ENCODE results near the gene SLC25A5. TPM values are rescaled to one million over a fixed set of nuclear protein-coding genes. Genes with fewer than 3 reads are reported as not detected.

Gene SLC25A5
- total RNA-seq, 2 experiments from 2014 or later = 627 to 652 TPM

DNA sequence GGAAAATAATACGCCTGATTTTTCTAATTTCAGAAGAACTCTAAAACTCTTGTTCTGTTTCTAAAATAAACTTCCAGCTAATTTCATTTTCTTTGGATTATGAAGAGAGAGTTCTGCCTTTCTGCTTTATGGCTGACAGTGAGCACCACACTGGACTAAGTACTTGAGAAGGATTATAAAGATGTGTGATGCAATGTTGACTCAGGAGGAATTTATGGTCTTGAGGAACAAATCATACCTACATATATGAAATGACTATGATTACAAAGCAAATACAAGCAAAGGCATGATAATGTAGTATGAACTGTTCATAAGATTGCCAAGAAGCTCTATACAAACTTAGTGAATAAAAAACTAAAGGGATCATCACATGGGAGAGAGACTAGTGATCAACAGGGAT is 13.0 kb upstream of the SLC25A5 start:
- ChIA-PET CTCF (interaction anchor here (0.5 kb wide), 1 partner anchor 33 kb away, joined by 3 read pairs; no protein-coding TSS in a partner anchor), POLR2A (interaction anchor here (0.6 kb wide), 1 partner anchor 237 kb away, joined by 5 read pairs; no protein-coding TSS in a partner anchor)
- Mint-ChIP-seq H3K4me3 (no peak overlapping the region), H3K27me3 (no peaks in the 10 kb centered on the region), H3K27ac (no peak overlapping the region), H3K9me3 (no peaks in the 10 kb centered on the region), H3K4me1 (ENCODE audit: low read depth) (no peaks in the 10 kb centered on the region), H3K36me3 (peaks cover 2% of the 10 kb centered on the region)
- intact Hi-C loops (cut with micrococcal nuclease) = no loop called here
- DNase-seq = no peak

DNA sequence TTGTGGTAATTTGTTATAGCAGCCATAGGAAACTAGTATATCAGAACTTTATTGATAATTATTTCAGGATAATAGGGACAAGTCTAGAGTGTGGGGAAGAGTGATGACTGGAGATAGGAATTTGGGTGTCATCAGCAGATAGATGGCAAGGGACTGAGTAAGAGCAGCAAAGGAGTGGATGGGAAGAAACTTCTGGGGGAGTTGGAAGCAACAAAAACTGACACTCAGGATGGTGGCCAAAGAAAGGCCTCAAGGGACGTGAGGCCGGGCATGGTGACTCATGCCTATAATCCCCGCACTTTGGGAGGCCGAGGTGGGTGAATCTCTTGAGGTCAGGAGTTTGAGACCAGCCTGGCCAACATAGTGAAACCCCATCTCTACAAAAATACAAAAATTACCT is 9.1 kb upstream of the SLC25A5 start:
- ChIA-PET CTCF (no interaction called here), POLR2A (no interaction called here)
- no peak overlapping the region for H3K4me3 Mint-ChIP-seq
- DNase-seq = no peak
- H3K4me1 Mint-ChIP-seq (ENCODE audit: low read depth) = no peaks in the 10 kb centered on the region
- H3K27ac Mint-ChIP-seq = no peak overlapping the region
- H3K27me3 Mint-ChIP-seq = no peaks in the 10 kb centered on the region
- no peaks in the 10 kb centered on the region for H3K9me3 Mint-ChIP-seq
- H3K36me3 Mint-ChIP-seq = no peaks in the 10 kb centered on the region
- intact Hi-C loops (cut with micrococcal nuclease) = no loop called here

DNA sequence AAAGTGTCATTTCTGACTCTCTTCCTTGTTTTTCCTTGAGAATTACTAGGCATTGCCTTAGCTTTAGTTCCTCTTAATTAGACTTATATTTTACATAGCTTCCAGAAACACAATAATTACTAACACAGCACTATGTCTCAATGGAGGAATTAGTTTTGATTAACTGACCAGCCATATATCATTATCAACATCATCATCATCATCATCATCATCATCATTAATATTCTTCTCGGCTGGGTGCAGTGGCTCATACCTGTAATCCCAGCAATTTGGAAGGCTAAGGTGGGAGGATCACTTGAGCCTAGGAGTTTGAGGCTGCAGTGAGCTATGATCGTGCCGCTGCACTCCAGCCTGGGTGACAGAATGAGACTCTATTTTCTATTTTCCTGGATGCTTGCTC is 2.7 kb upstream of the SLC25A5 start:
- no peaks in the 10 kb centered on the region for H3K27me3 Mint-ChIP-seq
- H3K9me3 Mint-ChIP-seq = no peaks in the 10 kb centered on the region
- POLR2A ChIA-PET = no interaction called here
- peaks cover 18% of the 10 kb centered on the region for H3K4me1 Mint-ChIP-seq (ENCODE audit: low read depth)
- no peak overlapping the region for H3K27ac Mint-ChIP-seq
- DNase-seq = no peak
- intact Hi-C loops (cut with micrococcal nuclease) = loop anchor here (5.0 kb wide), 2 partner anchors 227 to 1118 kb away; partner anchors contain the start of genes SEPTIN6 and WDR44
- peaks cover 14% of the 10 kb centered on the region for H3K36me3 Mint-ChIP-seq
- CTCF ChIA-PET = interaction anchor here (0.6 kb wide), 1 partner anchor 860 kb away, joined by 4 read pairs; no protein-coding TSS in a partner anchor
- H3K4me3 Mint-ChIP-seq = no peak overlapping the region

DNA sequence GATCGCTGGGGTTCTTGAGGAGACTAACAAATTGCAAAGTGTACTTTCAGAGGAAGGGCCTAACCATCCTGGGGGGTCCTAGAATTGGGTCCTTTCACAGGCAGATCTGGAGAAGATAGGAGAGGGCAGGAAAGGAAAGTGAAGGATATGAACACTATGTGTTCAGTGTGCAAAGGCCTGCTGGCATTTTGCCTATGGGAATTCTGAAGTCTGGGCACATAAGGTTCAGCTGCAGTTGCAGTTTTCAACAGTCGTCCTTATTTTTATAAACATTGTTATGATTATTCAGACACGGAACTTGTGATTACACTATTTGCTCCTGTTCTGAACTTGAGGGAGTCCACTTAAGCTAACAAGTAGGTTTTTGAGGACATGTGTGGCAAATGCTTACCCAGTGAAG is 1.3 kb upstream of the SLC25A5 start:
- CTCF ChIA-PET = interaction anchor here (1.0 to 3.4 kb wide), 2 partner anchors 15 to 22 kb away, joined by 4 to 18 read pairs; no protein-coding TSS in a partner anchor
- Mint-ChIP-seq H3K9me3 (no peaks in the 10 kb centered on the region), H3K4me1 (ENCODE audit: low read depth) (peaks cover 21% of the 10 kb centered on the region), H3K27me3 (no peaks in the 10 kb centered on the region), H3K27ac (no peak overlapping the region), H3K4me3 (no peak overlapping the region), H3K36me3 (peaks cover 19% of the 10 kb centered on the region)
- intact Hi-C loops (cut with micrococcal nuclease) = loop anchor here (5.0 kb wide), 2 partner anchors 225 to 1120 kb away; partner anchors contain the start of genes SEPTIN6 and WDR44
- POLR2A ChIA-PET = no interaction called here
- no peak for DNase-seq

DNA sequence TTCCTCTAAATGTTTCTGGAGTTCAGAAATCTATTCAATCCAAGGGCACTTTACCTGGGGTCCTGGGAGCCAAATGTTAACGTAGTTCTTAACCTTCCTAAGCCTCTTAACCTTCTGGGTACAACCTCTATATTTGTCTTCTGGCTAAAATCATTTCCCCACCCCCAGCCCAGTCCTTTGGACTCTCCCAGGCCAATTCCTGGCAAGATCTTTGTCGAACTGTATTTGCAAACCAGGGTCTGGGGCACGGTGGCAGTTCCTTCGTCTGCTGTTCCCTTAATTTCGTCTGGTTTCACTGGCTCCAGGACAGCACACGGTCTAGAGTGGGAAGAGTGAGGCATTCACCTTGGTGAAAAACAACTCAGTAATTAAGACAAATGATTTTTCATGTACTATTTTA is 811 bp upstream of the SLC25A5 start:
- Mint-ChIP-seq H3K9me3 (no peaks in the 10 kb centered on the region), H3K4me3 (peak overlapping the region; percentile 85), H3K4me1 (ENCODE audit: low read depth) (peaks cover 21% of the 10 kb centered on the region), H3K36me3 (peaks cover 19% of the 10 kb centered on the region), H3K27ac (peak overlapping the region; percentile 90), H3K27me3 (no peaks in the 10 kb centered on the region)
- DNase-seq = no peak
- POLR2A ChIA-PET = interaction anchor here (2.0 kb wide), 1 partner anchor 11 kb away, joined by 6 read pairs; no protein-coding TSS in a partner anchor
- CTCF ChIA-PET = interaction anchor here (3.4 kb wide), 1 partner anchor 15 kb away, joined by 18 read pairs; no protein-coding TSS in a partner anchor
- intact Hi-C loops (cut with micrococcal nuclease) = loop anchor here (5.0 kb wide), 2 partner anchors 225 to 1120 kb away; partner anchors contain the start of genes SEPTIN6 and WDR44

DNA sequence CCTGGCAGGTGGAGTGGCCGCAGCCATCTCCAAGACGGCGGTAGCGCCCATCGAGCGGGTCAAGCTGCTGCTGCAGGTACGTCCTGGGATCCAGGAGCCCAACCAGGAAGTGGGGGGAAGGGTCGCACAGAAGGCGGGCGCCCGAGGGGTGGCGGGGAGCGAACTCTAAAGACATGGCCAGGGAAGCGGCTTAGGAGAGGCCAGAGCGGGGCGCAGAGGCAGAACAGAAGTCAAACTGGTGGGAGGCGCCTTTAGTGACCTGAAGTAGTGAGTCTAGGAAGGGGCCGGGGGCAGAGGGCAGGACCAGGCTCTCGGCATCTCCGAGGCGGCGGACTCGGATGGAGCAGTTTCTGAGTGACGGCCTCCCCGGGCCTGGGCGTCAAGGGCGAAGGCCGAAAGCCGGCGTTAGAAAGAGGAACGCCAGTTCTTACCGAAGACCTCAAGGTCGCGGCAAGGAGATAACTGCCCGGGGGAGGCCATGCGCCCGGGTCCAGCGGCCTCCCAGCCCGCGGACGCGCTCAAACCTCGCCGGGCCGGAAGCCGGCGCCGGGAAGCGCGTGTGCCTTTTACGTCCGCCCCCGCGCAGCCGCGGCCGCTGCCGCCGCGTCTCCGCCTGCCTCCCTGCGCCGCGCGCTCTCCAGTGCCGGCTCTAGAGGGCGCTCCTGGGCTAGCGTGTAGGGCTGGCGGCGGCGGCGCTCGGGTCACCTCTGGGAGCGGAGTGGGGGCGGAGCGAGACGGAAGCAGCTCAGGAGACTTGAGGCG is 488 bp downstream of the SLC25A5 start:
- peak; percentile 92 for DNase-seq
- peaks cover 19% of the 10 kb centered on the region for H3K36me3 Mint-ChIP-seq
- H3K27ac Mint-ChIP-seq = peak overlapping the region; percentile 90
- no peaks in the 10 kb centered on the region for H3K9me3 Mint-ChIP-seq
- peaks cover 21% of the 10 kb centered on the region for H3K4me1 Mint-ChIP-seq (ENCODE audit: low read depth)
- no peaks in the 10 kb centered on the region for H3K27me3 Mint-ChIP-seq
- H3K4me3 Mint-ChIP-seq = peak overlapping the region; percentile 85
- ChIA-PET POLR2A (interaction anchor here (0.7 to 2.0 kb wide), 4 partner anchors 10 to 232 kb away, joined by 3 to 6 read pairs (median 4); no protein-coding TSS in a partner anchor), CTCF (interaction anchor here (0.6 to 3.4 kb wide), 7 partner anchors 10 to 323 kb away, joined by 3 to 18 read pairs (median 4); partner anchors contain the start of genes RPL39 and SLC25A43)
- intact Hi-C loops (cut with micrococcal nuclease) = loop anchor here (1.0 to 5.0 kb wide), 7 partner anchors 14 to 1121 kb away; partner anchors contain the start of genes NKAP, PGRMC1, SEPTIN6 and SLC25A43

DNA sequence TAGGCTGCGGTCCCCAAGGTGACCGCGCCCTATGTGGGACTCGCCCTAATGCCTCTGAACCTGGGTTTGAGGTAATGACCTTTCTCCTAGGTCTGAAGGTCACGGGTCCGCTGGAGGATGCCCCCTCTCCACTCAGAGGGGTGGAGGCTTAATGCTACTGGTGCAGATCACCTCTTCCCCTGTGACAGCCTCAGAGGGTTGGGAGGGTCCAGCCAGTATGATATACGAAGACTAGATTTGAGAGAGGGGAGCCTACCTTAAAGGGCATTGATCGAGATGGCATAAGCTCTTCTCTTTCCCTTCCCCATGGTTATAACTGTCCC is 1.0 kb downstream of the SLC25A5 start:
- H3K27ac Mint-ChIP-seq = peak overlapping the region; percentile 80
- ChIA-PET POLR2A (interaction anchor here (0.6 to 2.0 kb wide), 3 partner anchors 9 to 222 kb away, joined by 3 to 6 read pairs (median 4); no protein-coding TSS in a partner anchor), CTCF (interaction anchor here (0.6 to 3.4 kb wide), 5 partner anchors 10 to 322 kb away, joined by 3 to 18 read pairs (median 3); partner anchors contain the start of gene RPL39)
- no peaks in the 10 kb centered on the region for H3K9me3 Mint-ChIP-seq
- DNase-seq = no peak
- peaks cover 21% of the 10 kb centered on the region for H3K4me1 Mint-ChIP-seq (ENCODE audit: low read depth)
- peaks cover 19% of the 10 kb centered on the region for H3K36me3 Mint-ChIP-seq
- no peaks in the 10 kb centered on the region for H3K27me3 Mint-ChIP-seq
- intact Hi-C loops (cut with micrococcal nuclease) = loop anchor here (1.0 to 5.0 kb wide), 7 partner anchors 14 to 1122 kb away; partner anchors contain the start of genes NKAP, PGRMC1, SEPTIN6 and SLC25A43
- peak overlapping the region; percentile 85 for H3K4me3 Mint-ChIP-seq

DNA sequence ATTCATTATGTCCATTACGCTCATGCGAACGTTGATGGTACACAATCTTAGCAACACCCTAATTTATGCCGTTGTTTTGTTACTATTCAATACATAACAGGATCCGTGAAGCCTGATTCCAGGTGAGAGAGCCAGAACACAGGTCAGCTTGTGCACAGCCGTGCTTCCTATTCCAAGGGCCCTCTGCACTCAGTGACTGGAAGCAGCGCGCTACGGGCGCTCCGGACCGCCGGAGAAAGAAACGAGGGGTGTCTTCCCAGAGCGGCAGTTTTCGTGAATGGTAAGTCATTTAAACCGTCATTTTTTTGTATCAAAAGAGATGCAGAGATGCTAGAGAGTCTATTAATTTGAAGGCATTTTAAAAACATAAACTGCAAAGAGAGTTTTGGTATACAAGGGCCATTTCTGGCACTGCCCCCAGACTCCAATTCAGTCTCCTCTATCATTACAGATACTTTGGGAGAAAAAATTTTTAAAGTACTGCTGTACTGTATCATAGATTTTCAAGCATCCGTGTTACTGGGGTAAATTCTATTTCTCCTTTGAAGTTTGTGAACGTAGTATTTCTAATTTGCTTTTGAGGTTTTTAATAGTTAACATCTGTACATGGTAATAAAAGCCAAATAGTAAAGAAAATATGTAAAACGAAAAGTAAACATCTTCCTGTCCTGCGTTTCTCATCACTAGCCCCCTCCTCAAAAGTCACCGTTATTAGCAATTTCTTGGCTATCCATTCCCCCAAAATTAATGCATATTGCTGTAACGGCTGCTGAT is 6.6 kb downstream of the SLC25A5 start:
- Mint-ChIP-seq H3K4me1 (ENCODE audit: low read depth) (peaks cover 22% of the 10 kb centered on the region), H3K9me3 (no peaks in the 10 kb centered on the region), H3K27ac (no peak overlapping the region), H3K4me3 (no peak overlapping the region), H3K27me3 (no peaks in the 10 kb centered on the region), H3K36me3 (peaks cover 13% of the 10 kb centered on the region)
- ChIA-PET POLR2A (no interaction called here), CTCF (interaction anchor here (1.0 kb wide), 1 partner anchor 8 kb away, joined by 3 read pairs; no protein-coding TSS in a partner anchor)
- no peak for DNase-seq
- intact Hi-C loops (cut with micrococcal nuclease) = no loop called here

DNA sequence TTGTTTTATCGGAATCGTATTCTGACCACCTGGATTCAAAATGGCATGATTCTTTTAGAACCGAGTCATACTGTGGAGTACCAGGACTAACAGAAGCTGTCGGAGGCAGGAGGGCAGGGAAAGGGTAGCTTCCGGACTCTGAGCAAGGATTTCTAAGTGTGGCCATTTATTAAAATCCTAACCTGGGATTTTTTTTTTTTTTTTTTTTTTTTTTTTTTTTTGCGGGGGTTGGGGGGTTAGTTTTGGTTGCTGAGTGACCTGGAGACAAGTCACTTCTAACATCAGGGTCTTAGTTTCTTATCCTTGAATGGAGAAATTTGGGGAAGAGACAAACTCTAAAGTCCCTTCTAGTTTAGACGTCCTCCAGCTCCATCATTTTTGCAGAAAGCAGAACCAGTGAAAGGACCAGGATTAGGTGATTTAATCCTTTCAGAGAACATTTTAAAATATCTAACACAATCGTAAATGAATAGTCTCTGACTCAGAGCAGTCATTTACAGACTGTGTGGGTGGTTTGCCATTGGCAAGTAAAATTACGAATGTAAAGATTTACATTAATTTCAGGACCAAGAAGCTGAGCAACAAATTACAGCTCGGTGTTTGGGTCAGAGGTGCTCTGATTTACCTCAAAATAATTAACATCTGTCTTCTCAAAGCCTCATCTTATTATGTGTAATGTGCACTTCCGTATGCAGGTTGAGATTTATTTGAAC is 7.3 kb downstream of the SLC25A5 start:
- intact Hi-C loops (cut with micrococcal nuclease) = no loop called here
- POLR2A ChIA-PET = interaction anchor here (0.6 kb wide), 1 partner anchor 481 kb away, joined by 3 read pairs; no protein-coding TSS in a partner anchor

DNA sequence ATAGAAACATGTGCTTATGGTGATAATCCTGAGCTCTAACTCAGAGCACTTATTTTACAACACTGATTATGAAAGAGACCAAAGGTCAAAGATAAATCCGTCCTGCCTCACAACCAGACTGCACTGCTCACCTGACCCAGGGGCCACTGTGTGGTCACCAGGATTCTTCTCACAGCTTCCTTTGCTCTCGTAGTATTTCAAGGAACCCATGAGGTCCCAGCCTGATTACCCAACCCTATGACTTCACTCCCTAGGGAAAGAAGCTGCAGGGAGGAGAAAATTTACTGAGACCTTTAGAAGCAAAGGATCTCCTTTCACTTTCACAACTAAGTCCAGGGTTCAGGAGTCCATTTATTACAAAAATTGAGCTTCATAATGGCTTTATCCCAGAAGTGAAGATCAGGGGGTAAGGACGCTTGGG is 9.6 kb downstream of the SLC25A5 start:
- H3K4me1 Mint-ChIP-seq (ENCODE audit: low read depth) = peaks cover 16% of the 10 kb centered on the region
- no peaks in the 10 kb centered on the region for H3K36me3 Mint-ChIP-seq
- intact Hi-C loops (cut with micrococcal nuclease) = no loop called here
- no peak overlapping the region for H3K27ac Mint-ChIP-seq
- DNase-seq = no peak
- ChIA-PET POLR2A (interaction anchor here (0.6 to 2.2 kb wide), 2 partner anchors 9 to 144 kb away, joined by 4 to 6 read pairs; partner anchors contain the start of gene SLC25A5), CTCF (no interaction called here)
- H3K9me3 Mint-ChIP-seq = no peaks in the 10 kb centered on the region
- no peak overlapping the region for H3K4me3 Mint-ChIP-seq
- H3K27me3 Mint-ChIP-seq = no peaks in the 10 kb centered on the region

More for the DNA sequence above, 7.3 kb downstream of the SLC25A5 start:
- Mint-ChIP-seq H3K27me3 (no peaks in the 10 kb centered on the region), H3K4me1 (ENCODE audit: low read depth) (peaks cover 17% of the 10 kb centered on the region), H3K9me3 (no peaks in the 10 kb centered on the region), H3K36me3 (peaks cover 6% of the 10 kb centered on the region), H3K27ac (no peak overlapping the region), H3K4me3 (no peak overlapping the region)
- CTCF ChIA-PET = no interaction called here
- DNase-seq = no peak

DNA sequence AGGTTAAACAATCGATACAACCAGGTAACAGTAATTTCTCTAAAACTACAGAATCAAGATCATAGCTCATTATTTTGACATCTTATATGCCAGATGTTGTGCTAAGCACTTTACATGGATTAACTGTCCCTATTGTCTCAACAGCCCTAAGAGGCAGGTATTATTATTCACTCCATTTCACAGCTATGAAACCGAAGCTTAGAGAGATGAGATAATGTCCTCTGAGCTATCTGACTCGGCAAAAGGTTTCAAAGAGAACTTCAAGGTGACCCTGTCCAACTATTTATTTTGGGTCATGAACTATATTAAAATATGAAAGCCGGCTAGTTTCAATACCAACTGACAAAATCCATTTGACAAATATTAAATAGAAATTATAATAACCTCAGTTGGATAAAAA is 10.3 kb downstream of the SLC25A5 start:
- Mint-ChIP-seq H3K4me3 (no peak overlapping the region), H3K4me1 (ENCODE audit: low read depth) (peaks cover 18% of the 10 kb centered on the region), H3K9me3 (no peaks in the 10 kb centered on the region), H3K36me3 (no peaks in the 10 kb centered on the region), H3K27me3 (no peaks in the 10 kb centered on the region), H3K27ac (no peak overlapping the region)
- intact Hi-C loops (cut with micrococcal nuclease) = no loop called here
- ChIA-PET POLR2A (interaction anchor here (2.2 kb wide), 1 partner anchor 10 kb away, joined by 6 read pairs; the partner anchor contains the start of gene SLC25A5), CTCF (interaction anchor here (1.0 kb wide), 1 partner anchor 9 kb away, joined by 3 read pairs; no protein-coding TSS in a partner anchor)
- no peak for DNase-seq

Measured in activated CD4-positive, alpha-beta memory T cell treated with anti-CD3 and anti-CD28 coated beads for 36 hours (primary cell).